Measurements from ENCODE around the gene KIF3A. TPM values are rescaled to one million over a fixed set of nuclear protein-coding genes. Genes with fewer than 3 reads are reported as not detected.

The KIF3A gene
- polyA plus RNA-seq, 3 donors, result 20.8 to 24.6 (median 21.3) TPM

GRCh38 chr5:132658381-132659302, 78.7 kb downstream of the KIF3A start:
- DNase-seq (ENCODE audit: extremely low read depth in 1 of 11, low read depth in 9 of 11, low spot score in 4 of 11), result no peak

- DNase-seq (ENCODE audit: extremely low read depth in 1 of 11, low read depth in 9 of 11, low spot score in 4 of 11), result no peak
Observed at GRCh38 chr5:132657676-132658380, 79.5 kb downstream of the KIF3A start, which contains the start of gene IL13. Gene IL13, plus strand, starts transcription at chr5:132658173. Its CDS starts 14 bp downstream, at chr5:132658187.

- peak in 1 of 11 donors; percentile 2 for DNase-seq (ENCODE audit: extremely low read depth in 1 of 11, low read depth in 9 of 11, low spot score in 4 of 11)
Observed at GRCh38 chr5:132656774-132657355, 80.5 kb downstream of the KIF3A start.

- peak in 3 of 11 donors; percentile 14 to 38 (median 22) for DNase-seq (ENCODE audit: extremely low read depth in 1 of 11, low read depth in 9 of 11, low spot score in 4 of 11)
Observed at GRCh38 chr5:132655821-132656773, 81.2 kb downstream of the KIF3A start.

- DNase-seq (ENCODE audit: extremely low read depth in 1 of 11, low read depth in 9 of 11, low spot score in 4 of 11), result no peak
Observed at GRCh38 chr5:132653716-132654115, 83.6 kb downstream of the KIF3A start.

- no peak for DNase-seq (ENCODE audit: extremely low read depth in 1 of 11, low read depth in 9 of 11, low spot score in 4 of 11)
Observed at GRCh38 chr5:132651838-132652469, 85.4 kb downstream of the KIF3A start.

GRCh38 chr5:132648355-132648754, 89.0 kb downstream of the KIF3A start:
- no peak for DNase-seq (ENCODE audit: extremely low read depth in 1 of 11, low read depth in 9 of 11, low spot score in 4 of 11)

GRCh38 chr5:132647473-132647872, 89.9 kb downstream of the KIF3A start:
- DNase-seq (ENCODE audit: extremely low read depth in 1 of 11, low read depth in 9 of 11, low spot score in 4 of 11), result no peak

GRCh38 chr5:132646583-132647266, 90.6 kb downstream of the KIF3A start:
- DNase-seq (ENCODE audit: extremely low read depth in 1 of 11, low read depth in 9 of 11, low spot score in 4 of 11), result no peak

- DNase-seq (ENCODE audit: extremely low read depth in 1 of 11, low read depth in 9 of 11, low spot score in 4 of 11), result no peak
Observed at GRCh38 chr5:132644177-132644576, 93.2 kb downstream of the KIF3A start.

Other genes starting within 250 kb of the KIF3A start
- 10 to 100 TPM; 13.3 to 15.4 (median 15.3) TPM for gene IRF1, start 246.8 kb downstream of the KIF3A start, polyA plus RNA-seq (ENCODE audit: insufficient read length in 3 of 3)
- gene IL5, start 194.0 kb downstream of the KIF3A start, polyA plus RNA-seq (ENCODE audit: insufficient read length in 3 of 3), result not detected
- gene RAD50, start 180.6 kb downstream of the KIF3A start, polyA plus RNA-seq (ENCODE audit: insufficient read length in 3 of 3), result 10 to 100 TPM; 36.6 to 49.9 (median 48.8) TPM
- not detected for gene IL13, start 79.4 kb downstream of the KIF3A start, polyA plus RNA-seq (ENCODE audit: insufficient read length in 3 of 3)
- gene IL4, start 63.6 kb downstream of the KIF3A start, polyA plus RNA-seq (ENCODE audit: insufficient read length in 3 of 3), result under 1 TPM in 1 of 3 donors, not detected in 2; 0.38 TPM
- 1 to 10 TPM; 3.0 to 3.8 (median 3.7) TPM for gene CCNI2, start 9.9 kb upstream of the KIF3A start, polyA plus RNA-seq (ENCODE audit: insufficient read length in 3 of 3)
- gene SEPTIN8, start 39.7 kb upstream of the KIF3A start, polyA plus RNA-seq (ENCODE audit: insufficient read length in 3 of 3), result 10 to 100 TPM; 78.6 to 82.1 (median 79.2) TPM
- 1 to 10 TPM; 3.0 to 5.3 (median 4.4) TPM for gene SOWAHA, start 75.8 kb upstream of the KIF3A start, polyA plus RNA-seq (ENCODE audit: insufficient read length in 3 of 3)
- gene SHROOM1, start 93.1 kb upstream of the KIF3A start, polyA plus RNA-seq (ENCODE audit: insufficient read length in 3 of 3), result 10 to 100 TPM; 10.8 to 26.7 (median 14.1) TPM
- gene GDF9, start 128.9 kb upstream of the KIF3A start, polyA plus RNA-seq (ENCODE audit: insufficient read length in 3 of 3), result 1 to 10 TPM; 1.3 to 2.1 (median 1.7) TPM
- gene UQCRQ, start 129.1 kb upstream of the KIF3A start, polyA plus RNA-seq (ENCODE audit: insufficient read length in 3 of 3), result 100 to 1,000 TPM; 202 to 236 (median 231) TPM
- gene LEAP2, start 136.1 kb upstream of the KIF3A start, polyA plus RNA-seq (ENCODE audit: insufficient read length in 3 of 3), result 1 to 10 TPM; 2.5 to 6.6 (median 5.7) TPM
- 10 to 100 TPM; 57.0 to 75.3 (median 69.6) TPM for gene AFF4, start 226.1 kb upstream of the KIF3A start, polyA plus RNA-seq (ENCODE audit: insufficient read length in 3 of 3)